Calu3 (cell line): ENCODE results near the gene POR. TPM values are rescaled to one million over a fixed set of nuclear protein-coding genes. Genes with fewer than 3 reads are reported as not detected.

Source experiments
- BruUV-seq: library from RNA; stranded (reverse); fragments of 400-500 nt; replicated peaks from 2 replicates; lab custom pipeline; 2021; lab: Mats Ljungman, UMichigan
- CTCF ChIA-PET: fragments of 300-600 bp; sonication (Branson Sonifier 250); formaldehyde crosslinking; loops from one replicate; lab custom pipeline; 2022; ENCODE audit warnings: antibody characterized with exemption; lab: Charles Lee
- DNase-seq: peaks from one replicate; pipeline ENCODE4 v3.0.0; 2022
- H3K27ac Mint-ChIP-seq: one replicate; pipeline ENCODE4 v1.8.0; 2022; ENCODE audit warnings: mixed read lengths; ENCODE audit not compliant: unreplicated experiment
- H3K27me3 Mint-ChIP-seq: one replicate; pipeline ENCODE4 v1.8.0; 2022; ENCODE audit warnings: mixed read lengths; ENCODE audit not compliant: unreplicated experiment
- H3K36me3 Mint-ChIP-seq: one replicate; pipeline ENCODE4 v1.8.0; 2022; ENCODE audit warnings: mild to moderate bottlenecking, moderate library complexity, mixed read lengths; ENCODE audit not compliant: insufficient read depth, unreplicated experiment
- H3K4me1 Mint-ChIP-seq: one replicate; pipeline ENCODE4 v1.8.0; 2022; ENCODE audit warnings: mild to moderate bottlenecking, low read depth, mixed read lengths; ENCODE audit not compliant: unreplicated experiment
- H3K4me3 Mint-ChIP-seq: one replicate; pipeline ENCODE4 v1.8.0; 2022; ENCODE audit warnings: mild to moderate bottlenecking, low read depth, moderate library complexity, mixed read lengths; ENCODE audit not compliant: unreplicated experiment
- H3K9me3 Mint-ChIP-seq: one replicate; pipeline ENCODE4 v1.8.0; 2022; ENCODE audit warnings: low read depth, mixed read lengths; ENCODE audit not compliant: unreplicated experiment
- intact Hi-C: fragments of 100-400 bp; cut with micrococcal nuclease; formaldehyde crosslinking; loops from one replicate; pipeline ENCODE4 v1.10.0; 2022; ENCODE audit not compliant: unreplicated experiment
- total RNA-seq: library from RNA; stranded (reverse); gene quantifications from 2 replicates; pipeline ENCODE4 v1.2.3, GENCODE V29; 2022
- TF ChIP-seq, protein P1 (sequence below): fragments of 200-600 bp; IDR thresholded peaks from one replicate; pipeline ENCODE4 v1.8.0; 2022; ENCODE audit warnings: antibody characterized with exemption; ENCODE audit not compliant: unreplicated experiment

POR gene
- total RNA-seq, 1 experiment from 2014 or later = 65.8 TPM

DNA sequence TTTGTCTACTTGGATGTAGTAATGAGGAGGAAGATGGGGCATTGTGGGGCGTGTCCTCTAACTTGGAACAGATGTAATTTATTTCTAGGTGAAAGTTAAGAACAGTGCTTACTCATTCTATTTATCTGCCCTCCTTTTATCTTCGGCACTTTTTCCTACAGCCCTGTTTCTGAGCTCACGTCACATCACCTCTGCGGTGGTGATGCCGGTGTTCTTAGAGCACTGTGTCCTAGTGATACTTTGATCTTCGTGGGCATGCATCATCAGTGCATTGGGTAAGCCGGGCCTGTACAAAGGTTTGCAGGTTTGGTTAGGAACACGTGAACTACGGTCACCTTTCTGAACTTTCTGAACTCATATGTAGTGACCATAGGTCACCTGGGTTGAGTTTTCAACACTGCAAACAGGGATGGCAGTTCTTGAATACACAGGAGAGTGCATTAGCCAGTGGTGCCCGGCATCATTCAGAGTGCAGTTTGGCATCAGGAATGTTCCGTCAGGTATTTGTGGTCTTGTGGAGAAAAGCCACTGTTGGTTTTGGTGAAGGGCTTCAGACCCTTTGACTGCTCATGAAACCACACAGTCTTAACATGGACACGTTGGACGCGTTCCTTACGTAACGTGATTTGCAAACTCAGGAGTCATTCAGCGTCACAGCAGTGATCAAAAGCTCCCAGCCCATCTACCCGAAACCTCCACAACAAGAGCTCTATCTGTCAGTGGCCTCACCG, 5.6 kb downstream of the POR start:
- intact Hi-C loops = no loop called here
- no TSS peak for BruUV-seq
- Mint-ChIP-seq H3K4me1 (no peaks in the 10 kb centered on the region), H3K27me3 (no peaks in the 10 kb centered on the region), H3K27ac (no peak overlapping the region), H3K4me3 (no peak overlapping the region), H3K9me3 (no peaks in the 10 kb centered on the region), H3K36me3 (peaks cover 5% of the 10 kb centered on the region)
- CTCF ChIA-PET = interaction anchor here (0.6 kb wide), 1 partner anchor 91 kb away, joined by 5 read pairs; no protein-coding TSS in a partner anchor
- no peak for DNase-seq
- TF ChIP-seq, protein P1, sequence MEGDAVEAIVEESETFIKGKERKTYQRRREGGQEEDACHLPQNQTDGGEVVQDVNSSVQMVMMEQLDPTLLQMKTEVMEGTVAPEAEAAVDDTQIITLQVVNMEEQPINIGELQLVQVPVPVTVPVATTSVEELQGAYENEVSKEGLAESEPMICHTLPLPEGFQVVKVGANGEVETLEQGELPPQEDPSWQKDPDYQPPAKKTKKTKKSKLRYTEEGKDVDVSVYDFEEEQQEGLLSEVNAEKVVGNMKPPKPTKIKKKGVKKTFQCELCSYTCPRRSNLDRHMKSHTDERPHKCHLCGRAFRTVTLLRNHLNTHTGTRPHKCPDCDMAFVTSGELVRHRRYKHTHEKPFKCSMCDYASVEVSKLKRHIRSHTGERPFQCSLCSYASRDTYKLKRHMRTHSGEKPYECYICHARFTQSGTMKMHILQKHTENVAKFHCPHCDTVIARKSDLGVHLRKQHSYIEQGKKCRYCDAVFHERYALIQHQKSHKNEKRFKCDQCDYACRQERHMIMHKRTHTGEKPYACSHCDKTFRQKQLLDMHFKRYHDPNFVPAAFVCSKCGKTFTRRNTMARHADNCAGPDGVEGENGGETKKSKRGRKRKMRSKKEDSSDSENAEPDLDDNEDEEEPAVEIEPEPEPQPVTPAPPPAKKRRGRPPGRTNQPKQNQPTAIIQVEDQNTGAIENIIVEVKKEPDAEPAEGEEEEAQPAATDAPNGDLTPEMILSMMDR = no peak

DNA sequence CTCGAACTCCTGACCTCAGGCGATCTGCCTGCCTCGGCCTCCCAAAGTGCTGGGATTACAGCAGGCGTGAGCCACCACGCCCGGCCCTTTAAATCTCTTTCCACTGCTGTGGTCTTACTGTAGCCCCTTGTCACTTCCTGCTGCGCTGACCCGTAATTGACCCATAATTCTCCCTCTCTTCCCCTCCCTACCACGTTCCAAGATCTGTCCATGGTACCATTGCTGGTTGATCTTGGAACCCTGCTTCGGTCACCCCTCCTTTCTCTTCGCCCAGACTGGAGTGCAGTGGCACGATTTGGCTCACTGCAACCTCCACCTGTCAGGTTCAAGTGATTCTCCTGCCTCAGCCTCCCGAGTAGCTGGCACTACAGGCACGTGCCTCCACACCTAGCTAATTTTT, 6.5 kb downstream of the POR start:
- intact Hi-C loops = no loop called here
- no peak for DNase-seq
- TF ChIP-seq, protein P1 = no peak
- no TSS peak for BruUV-seq
- H3K4me3 Mint-ChIP-seq = no peak overlapping the region
- CTCF ChIA-PET = interaction anchor here (0.6 to 0.7 kb wide), 2 partner anchors 92 to 357 kb away, joined by 4 to 5 read pairs; no protein-coding TSS in a partner anchor
- H3K9me3 Mint-ChIP-seq = no peaks in the 10 kb centered on the region
- H3K36me3 Mint-ChIP-seq = no peaks in the 10 kb centered on the region
- no peaks in the 10 kb centered on the region for H3K4me1 Mint-ChIP-seq
- H3K27ac Mint-ChIP-seq = no peak overlapping the region
- no peaks in the 10 kb centered on the region for H3K27me3 Mint-ChIP-seq

DNA sequence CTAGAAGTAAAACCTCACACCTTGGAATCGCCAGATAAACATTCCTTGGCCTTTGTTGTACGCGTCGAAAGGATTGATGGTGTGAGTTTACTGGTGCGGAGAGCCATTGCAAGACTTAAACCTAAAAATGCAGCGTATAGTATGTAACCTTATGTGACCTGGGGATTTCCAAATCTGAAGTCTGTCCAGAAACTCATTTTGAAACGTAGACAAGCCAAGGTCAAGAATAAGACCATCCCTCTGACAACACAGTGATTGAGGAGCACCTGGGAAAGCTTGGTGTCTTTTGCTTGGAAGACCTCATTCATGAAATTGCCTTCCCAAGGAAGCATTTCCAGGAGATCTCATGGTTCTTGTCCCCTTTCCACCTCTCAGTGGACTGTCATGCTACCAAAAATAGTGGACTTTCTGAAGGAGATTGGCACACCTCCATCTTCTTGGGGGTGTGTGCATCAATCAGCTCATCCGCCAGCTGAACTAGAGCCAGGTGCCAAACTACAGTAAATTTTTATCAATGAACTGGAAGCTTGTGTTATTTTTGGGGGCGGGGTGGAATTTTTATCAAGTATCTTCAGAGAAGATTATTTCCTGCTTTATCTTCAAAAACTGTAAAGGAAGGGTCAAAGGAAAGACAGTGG, 8.1 kb downstream of the POR start:
- no peaks in the 10 kb centered on the region for H3K36me3 Mint-ChIP-seq
- CTCF ChIA-PET = no interaction called here

DNA sequence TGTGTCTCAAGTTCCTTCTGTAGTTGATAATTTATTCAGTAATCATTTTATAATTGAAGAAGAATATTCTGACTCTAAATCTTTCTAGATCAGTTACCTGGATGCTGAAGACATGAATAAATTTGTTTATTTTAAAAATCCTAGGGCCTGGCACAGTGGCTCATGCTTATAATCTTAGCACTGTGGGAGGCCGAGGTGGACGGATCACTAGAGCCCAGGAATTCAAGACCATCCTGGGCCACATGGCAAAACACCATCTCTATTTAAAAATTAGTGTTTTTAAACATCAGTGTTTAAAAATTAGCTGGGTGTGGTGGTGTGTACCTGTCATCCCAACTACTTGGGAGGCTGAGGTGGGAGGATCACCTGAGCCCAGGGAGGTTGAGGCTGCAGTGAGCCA, 9.3 kb downstream of the POR start:
- CTCF ChIA-PET = no interaction called here

More for the DNA sequence above, 8.1 kb downstream of the POR start:
- H3K27me3 Mint-ChIP-seq = no peaks in the 10 kb centered on the region
- BruUV-seq = no TSS peak
- intact Hi-C loops = no loop called here
- H3K4me3 Mint-ChIP-seq = no peak overlapping the region
- H3K27ac Mint-ChIP-seq = no peak overlapping the region
- TF ChIP-seq, protein P1 = no peak
- H3K9me3 Mint-ChIP-seq = no peaks in the 10 kb centered on the region
- no peak for DNase-seq
- H3K4me1 Mint-ChIP-seq = no peaks in the 10 kb centered on the region

More for the DNA sequence above, 9.3 kb downstream of the POR start:
- BruUV-seq = no TSS peak
- TF ChIP-seq, protein P1 = no peak
- H3K4me1 Mint-ChIP-seq = no peaks in the 10 kb centered on the region
- no peak for DNase-seq
- H3K27me3 Mint-ChIP-seq = no peaks in the 10 kb centered on the region
- intact Hi-C loops = no loop called here
- H3K27ac Mint-ChIP-seq = no peak overlapping the region
- H3K9me3 Mint-ChIP-seq = no peaks in the 10 kb centered on the region
- no peak overlapping the region for H3K4me3 Mint-ChIP-seq
- no peaks in the 10 kb centered on the region for H3K36me3 Mint-ChIP-seq
